CD4-positive, alpha-beta T cell treated with Interleukin-1 beta for 1 hour (primary cell): ENCODE data around the gene WIZ.
A peak's percentile ranks its signal among the peaks of the same experiment; 100 is the strongest.
"Not testable (repeated sequence)": the region's sequence is repeated elsewhere in the genome, so short reads cannot be mapped to it uniquely, and the experiment has no call there.

Experiments
- DNase-seq, 2 donors: peaks; one replicate each; pipeline ENCODE4 v3.0.0-alpha.2; 2020 to 2022

The WIZ gene

DNA sequence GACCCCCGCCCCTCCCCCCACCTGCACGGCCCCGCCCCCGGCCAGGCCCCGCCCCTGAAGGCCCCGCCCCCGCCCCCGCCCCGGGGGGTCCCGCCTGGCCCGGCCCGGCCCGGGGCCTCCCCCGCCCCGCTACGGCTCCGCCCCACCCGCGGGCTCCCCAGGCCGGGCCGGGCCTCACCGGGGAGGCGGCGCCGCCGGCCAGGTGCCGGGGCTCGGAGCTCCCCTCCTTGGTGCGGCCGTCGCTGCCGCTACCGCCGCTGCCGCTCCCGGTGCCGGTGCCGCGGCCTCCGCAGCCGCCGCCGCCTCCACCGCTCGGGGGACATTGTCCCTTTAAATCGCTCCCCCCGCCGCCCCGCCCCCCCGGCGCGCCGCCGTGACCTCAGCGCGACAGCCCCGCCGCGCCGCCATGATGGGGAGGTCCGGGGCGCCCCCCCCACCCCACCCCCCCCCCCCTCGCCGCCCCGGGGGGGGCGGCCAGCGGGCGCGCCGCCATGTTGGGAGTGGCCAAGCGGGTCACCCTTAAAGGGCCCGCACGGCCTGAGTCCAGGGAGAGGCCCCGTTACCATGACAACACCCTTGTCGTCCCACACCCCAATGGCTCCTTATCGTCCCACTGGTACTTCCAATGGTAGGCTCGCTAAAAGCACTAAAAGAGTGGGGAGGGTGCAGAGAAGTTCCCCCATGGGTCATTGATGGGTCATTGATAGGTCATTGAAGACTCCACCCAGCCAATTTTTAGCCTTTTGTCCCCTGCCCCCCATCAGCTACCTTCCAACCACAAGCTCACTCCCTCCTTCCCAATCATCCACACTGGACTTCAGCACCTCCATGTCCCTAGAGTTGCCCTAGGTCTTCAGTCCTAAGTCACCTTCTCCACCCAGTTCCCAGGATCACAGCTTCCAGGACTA lies at the start of gene WIZ:
Gene WIZ, minus strand, starts transcription at position 337 of the 908 bp plus-strand sequence. CDS start 1,649 bp downstream, outside the sequence.
- DNase-seq, result peak; percentile 86 to 87

DNA sequence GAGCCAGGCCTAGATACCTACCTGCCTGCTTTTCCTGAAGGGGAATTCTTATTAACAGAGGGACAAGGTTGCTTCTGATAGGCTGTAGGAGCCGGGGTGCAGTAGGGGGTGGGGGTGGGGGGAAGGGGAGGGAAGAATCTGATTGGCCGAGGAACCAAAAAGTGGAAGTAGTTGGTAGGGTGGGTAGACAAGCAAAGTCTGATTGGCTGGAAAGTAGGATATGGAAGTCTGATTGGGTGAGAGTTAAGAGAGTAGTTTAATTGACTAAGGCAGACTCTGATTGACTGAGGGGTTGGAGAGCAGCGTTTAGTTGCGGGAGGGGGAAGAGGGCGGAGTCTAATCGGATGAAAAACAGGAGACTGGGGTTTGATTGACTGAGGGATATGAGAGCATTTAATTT lies 49.2 kb upstream of the WIZ start:
- no peak for DNase-seq

DNA sequence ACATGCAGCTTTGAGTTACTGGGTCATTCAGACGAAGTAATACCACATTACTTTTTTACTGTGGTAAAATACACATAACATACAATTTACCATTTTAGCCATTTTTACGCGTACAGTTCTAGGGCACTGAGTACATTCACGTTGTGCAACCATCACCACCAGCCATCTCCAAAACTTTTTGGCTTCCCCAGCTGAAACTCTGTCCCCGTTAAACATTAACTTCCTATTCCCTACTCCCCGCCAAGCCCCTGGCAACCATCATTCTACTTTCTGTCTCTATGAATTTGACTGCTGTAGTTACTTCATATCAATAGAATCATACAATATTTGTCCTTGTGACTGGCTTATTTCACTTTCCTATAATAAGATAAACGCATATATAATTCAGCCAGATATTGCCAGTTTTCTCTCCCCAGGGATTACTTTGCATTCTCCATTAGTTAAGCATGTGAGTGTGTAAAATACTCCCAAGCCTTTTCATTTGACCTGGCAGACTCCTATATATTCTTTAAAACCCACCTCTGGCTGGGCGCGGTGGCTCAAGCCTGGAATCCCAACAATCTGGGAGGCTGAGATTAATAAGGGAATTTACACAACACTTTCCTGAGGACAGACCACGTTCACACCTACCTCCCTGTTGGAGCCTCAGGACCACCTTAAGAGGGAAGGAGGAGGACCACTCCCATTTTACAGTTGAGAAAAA lies 48.6 kb upstream of the WIZ start:
- DNase-seq, result no peak

GRCh38 chr19:15495151-15495550 lies 45.4 kb upstream of the WIZ start:
- DNase-seq, result no peak

DNA sequence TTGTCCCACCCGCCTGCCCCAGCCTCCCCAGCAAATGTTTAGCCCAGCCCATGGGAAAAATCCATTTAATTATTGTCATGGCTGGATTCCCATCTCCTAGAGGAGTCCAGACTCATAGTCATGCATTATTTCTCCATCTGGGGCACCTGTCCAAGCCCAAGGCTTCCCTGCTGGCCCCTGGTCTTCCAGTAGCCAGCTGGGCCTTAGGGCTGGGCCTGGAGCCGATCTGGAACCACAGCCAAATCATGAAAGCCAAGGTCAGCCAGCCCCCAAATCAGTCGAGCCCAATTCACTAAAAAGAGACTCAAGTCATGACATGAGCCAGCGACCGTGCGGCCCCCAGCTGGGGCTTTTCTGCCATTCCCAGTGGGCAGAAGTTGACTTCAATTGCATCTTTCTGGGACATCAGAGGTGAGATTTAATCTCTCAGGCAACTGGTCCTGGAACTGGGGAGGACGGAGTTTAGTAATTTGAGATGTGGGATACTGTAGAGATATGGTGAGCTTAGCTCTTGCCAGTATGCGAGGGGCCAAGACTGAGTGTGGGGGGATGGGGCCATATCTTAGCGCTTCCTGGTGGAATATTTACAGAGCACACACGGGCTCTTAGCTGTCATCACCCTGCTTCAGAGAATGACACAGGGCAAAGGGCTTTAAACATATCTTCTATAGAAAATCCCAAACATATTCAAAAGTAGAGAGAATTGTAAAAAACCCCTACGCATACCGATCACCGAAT lies 38.9 kb upstream of the WIZ start:
- no peak for DNase-seq

- no peak for DNase-seq
Measured at GRCh38 chr19:15487038-15487437, 37.3 kb upstream of the WIZ start.

GRCh38 chr19:15485768-15486167 lies 36.0 kb upstream of the WIZ start:
- DNase-seq, result not testable (repeated sequence)

DNA sequence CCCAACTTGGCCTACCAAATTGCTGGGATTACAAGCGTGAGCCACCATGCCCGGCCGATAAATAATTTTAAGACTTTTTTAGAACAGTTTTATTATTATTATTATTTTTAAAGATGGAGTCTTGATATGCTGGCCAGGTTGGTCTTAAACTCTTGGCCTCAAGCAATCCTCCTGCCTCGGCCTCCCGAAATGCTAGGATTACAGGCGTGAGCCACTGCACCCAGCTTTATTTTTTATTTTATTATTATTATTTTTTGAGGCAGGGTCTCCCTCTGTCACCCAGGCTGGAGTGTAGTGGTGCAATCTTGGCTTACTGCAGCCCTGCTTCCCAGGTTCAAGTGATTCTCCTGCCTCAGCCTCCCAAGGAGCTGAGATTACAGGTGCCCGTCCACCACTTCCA lies 31.2 kb upstream of the WIZ start:
- not testable (repeated sequence) for DNase-seq

- peak in 1 of 2 donors; percentile 24 for DNase-seq
Measured at GRCh38 chr19:15479391-15480345, 29.9 kb upstream of the WIZ start, which contains the start of gene PGLYRP2. PGLYRP2 (minus strand) TSS chr19:15479501; CDS start chr19:15479371, 130 bp downstream.

DNA sequence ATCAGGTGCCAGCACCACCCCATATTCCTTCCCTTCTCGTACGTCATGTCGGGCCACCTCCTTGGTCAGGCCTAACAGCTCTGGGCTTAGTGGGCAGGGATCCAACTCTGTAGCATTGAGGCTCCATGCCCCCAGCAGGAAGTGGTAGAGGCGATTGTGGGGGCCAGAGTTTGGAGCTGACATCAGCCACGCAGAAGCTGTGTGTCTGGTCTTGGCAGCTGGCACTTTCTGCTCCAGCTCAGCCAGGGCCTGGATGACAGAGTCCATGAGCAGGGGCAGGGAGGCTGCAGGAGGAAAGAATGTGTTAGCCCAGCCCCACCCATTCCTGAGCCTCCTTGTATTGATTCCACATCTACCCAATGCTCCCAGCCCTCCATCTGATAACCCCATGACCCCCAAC lies 26.6 kb upstream of the WIZ start:
- DNase-seq, result no peak

GRCh38 chr19:15475611-15476010 lies 25.9 kb upstream of the WIZ start:
- DNase-seq, result no peak

DNA sequence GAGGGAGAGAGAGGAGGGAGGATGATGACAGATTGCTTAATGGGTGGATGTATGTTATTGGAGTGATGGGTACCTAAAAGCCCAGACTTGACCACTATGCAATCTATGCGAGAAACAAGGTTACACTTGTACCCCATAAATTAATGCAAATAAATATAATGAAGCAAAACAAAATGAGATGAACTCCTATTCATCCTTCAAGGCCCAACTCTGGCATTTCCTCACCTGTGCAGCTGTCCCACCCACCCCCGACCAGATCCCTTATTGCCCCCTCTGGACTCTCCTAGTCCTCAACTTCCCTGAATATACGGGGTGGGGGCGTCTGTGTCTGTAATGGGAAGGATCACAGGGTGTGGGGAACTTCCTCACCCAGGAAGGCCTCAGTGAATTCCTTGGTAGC lies 25.4 kb upstream of the WIZ start:
- no peak for DNase-seq

- DNase-seq, result not testable (repeated sequence)
Measured at GRCh38 chr19:15473821-15474220, 24.1 kb upstream of the WIZ start.

- DNase-seq, result no peak
Measured at GRCh38 chr19:15471639-15472101, 21.9 kb upstream of the WIZ start.

DNA sequence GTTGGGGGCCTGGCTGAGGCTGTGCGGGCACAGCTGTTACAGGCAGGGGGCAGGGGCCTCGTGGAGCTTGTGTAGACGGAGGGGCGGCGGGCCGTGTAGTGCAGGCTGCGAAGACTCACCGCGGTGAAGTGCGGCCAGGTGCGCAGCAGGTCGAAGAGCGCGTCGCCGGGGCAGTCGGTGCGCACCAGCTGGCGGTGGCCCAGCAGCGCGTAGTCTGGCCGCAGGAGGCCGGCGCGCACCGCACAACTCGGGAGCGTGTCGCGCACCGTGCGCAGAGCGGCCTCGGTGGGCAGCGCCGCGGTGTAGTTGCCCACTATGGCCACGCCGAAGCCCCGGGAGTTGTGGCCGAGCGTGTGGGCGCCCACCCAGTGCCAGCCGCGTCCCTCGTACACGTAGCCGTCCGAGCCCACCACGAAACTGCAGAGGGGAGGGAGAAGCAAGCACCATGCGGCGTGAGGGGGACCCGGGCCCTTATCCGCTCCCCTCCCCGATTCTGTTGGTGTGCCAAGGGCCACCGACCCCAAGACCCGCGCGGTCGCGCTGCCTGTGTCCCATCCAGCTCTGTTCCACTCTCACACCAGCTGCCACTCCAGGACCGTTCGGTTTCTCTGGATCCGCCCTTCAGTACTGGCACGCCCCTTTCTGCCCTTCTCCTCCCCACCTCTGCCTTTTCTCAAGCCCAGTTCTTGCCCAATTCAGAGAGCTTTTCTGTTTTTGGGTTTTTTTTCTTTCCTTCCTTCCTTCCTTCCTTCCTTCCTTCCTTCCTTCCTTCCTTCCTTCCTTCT lies 19.9 kb upstream of the WIZ start:
- DNase-seq, result peak in 1 of 2 donors; percentile 37

- no peak for DNase-seq
Measured at GRCh38 chr19:15468675-15469512, 19.1 kb upstream of the WIZ start.

DNA sequence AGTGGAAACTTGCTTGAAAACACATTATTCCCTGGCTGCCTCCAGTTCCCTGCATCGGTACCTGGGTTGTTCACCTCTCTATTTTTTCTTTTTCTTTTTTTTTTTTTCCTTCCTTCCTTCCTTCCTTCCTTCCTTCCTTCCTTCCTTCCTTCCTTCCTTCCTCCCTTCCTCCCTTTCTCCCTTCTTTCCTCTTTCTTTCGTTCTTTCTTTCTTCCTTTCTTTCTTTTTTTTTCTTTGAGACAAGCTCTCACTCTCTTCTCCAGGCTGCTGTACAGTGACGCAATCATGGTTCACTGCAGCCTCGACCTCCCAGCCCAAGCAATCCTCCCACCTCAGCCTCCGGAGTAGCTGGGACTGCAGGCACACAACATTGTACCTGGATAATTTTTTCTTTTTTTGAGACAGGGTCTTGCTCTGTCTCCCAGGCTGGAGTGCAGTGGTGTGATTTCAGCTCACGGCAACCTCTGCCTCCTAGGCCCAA lies 18.0 kb upstream of the WIZ start:
- DNase-seq, result no peak

DNA sequence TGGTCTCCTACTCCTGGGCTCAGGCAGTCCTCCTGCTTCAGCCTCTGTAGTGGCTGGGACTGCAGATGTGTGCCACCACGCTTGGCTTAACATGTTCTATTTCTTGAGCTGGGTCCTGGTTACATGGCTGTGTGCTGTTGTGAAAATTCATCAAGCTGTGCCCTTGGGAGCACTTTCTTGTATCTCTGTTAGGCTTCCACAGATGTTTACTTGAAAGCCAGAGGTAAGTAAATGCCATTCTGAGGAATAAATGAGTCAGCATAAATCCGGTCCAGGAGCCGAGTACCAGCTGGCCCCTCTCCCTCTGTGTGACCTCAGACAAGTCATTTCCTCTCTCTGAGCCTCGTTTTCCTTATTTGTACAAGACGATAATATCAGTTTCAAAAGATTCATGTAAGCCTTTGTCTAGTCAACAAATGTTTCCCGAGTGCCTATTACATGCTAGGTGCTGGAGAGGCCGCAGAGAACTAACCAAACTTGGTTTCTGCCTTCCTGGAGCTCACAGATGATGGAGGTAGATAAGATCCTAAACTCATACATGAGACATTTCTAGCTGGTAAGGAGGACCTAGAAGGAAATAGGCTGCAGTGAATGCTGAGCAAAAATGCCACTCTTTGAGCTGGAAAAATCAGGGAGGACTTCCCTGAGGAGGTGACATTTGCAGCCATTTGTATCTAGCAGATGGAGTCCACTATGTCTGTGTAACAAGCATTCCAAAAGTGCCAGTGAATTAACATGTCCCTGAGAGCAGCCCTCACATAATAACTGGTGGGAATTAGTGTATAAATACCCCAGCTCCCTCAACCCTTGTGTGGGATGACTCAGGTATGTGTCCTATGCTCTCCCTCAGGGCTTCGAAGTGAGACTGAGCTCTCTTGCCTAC lies 17.3 kb upstream of the WIZ start:
- peak; percentile 52 to 72 for DNase-seq
